Gastroesophageal sphincter (tissue), 3 donors: Measurements from ENCODE around the gene UBE2B.

Source experiments
- CTCF ChIP-seq, 4 experiments: fragments of 200-600 bp in 2 of 4; fragments of 450-650 bp in 2 of 4; sonication (generic) in 1 of 4; IDR thresholded peaks; one replicate each; pipeline ENCODE4 v1.5.1; 2017 to 2019; ENCODE audit warnings: antibody characterized with exemption in 4 of 4, mild to moderate bottlenecking in 2 of 4, moderate library complexity in 2 of 4
- POLR2AphosphoS5 ChIP-seq: sonication (generic); formaldehyde crosslinking; IDR thresholded peaks from one replicate; pipeline ENCODE4 v1.6.1; 2017; ENCODE audit warnings: antibody characterized with exemption

- TF ChIP-seq CTCF (IDR thresholded peaks at IDR 0.05) (no peak), POLR2AphosphoS5 (no peak)
These were observed 39.8 kb downstream of the UBE2B start for GRCh38 chr5:134411228-134411545.
